ENCODE data around the gene GALNS. TPM values are rescaled to one million over a fixed set of nuclear protein-coding genes. Genes with fewer than 3 reads are reported as not detected.
A peak's percentile ranks its signal among the peaks of the same experiment; 100 is the strongest.

The GALNS gene
- total RNA-seq, 1 experiment from 2014 or later = 29.5 TPM

GRCh38 chr16:88831838-88832237 is 24.9 kb downstream of the GALNS start:
- Mint-ChIP-seq H3K9me3 (no peaks in the 10 kb centered on the region), H3K36me3 (peaks cover 2% of the 10 kb centered on the region; the same call in 1 of the 2 replicates), H3K4me1 (no peaks in the 10 kb centered on the region), H3K27me3 (ENCODE audit: low read depth) (no peaks in the 10 kb centered on the region), H3K4me3 (no peak overlapping the region), H3K27ac (no peak overlapping the region)
- ChIA-PET CTCF (interaction anchor here (2.4 kb wide), 1 partner anchor 335 kb away, joined by 8 read pairs; no protein-coding TSS in a partner anchor), POLR2A (no interaction called here)
- DNase-seq (ENCODE audit: low spot score) = no peak
- TF ChIP-seq E2F1 (CRISPR knock-in tag; IDR thresholded peaks at IDR 0.05) = no peak
- no peak for TF ChIP-seq KAT7 (CRISPR knock-in tag; IDR thresholded peaks at IDR 0.05; ENCODE audit: borderline replicate concordance)
- TF ChIP-seq SOX15 (CRISPR knock-in tag; IDR thresholded peaks at IDR 0.05) = no peak
- no peak for TF ChIP-seq ARID4B (CRISPR knock-in tag; IDR thresholded peaks at IDR 0.05; ENCODE audit: borderline replicate concordance)
- no peak for TF ChIP-seq ZNF232 (CRISPR knock-in tag; IDR thresholded peaks at IDR 0.05)
- no peak for TF ChIP-seq CDX4 (CRISPR knock-in tag; IDR thresholded peaks at IDR 0.05; ENCODE audit: borderline replicate concordance)
- no peak for TF ChIP-seq ZNF532 (CRISPR knock-in tag; IDR thresholded peaks at IDR 0.05; ENCODE audit: borderline replicate concordance)
- no peak for TF ChIP-seq SP1 (CRISPR knock-in tag; conservative IDR thresholded peaks at IDR 0.05)
- TF ChIP-seq SMAD3 (CRISPR knock-in tag; IDR thresholded peaks at IDR 0.05; ENCODE audit: borderline replicate concordance) = no peak
- TF ChIP-seq EMX1 (CRISPR knock-in tag; IDR thresholded peaks at IDR 0.05) = no peak
- no peak for TF ChIP-seq ZNF396 (CRISPR knock-in tag; IDR thresholded peaks at IDR 0.05; ENCODE audit: borderline replicate concordance)
- no peak for TF ChIP-seq ZNF317 (CRISPR knock-in tag; IDR thresholded peaks at IDR 0.05; ENCODE audit: borderline replicate concordance, low read depth)
- ATAC-seq = peak; percentile 22; the same call in 1 of the 2 replicates

GRCh38 chr16:88830783-88831182 is 26.0 kb downstream of the GALNS start:
- H3K36me3 Mint-ChIP-seq = peaks cover 2% of the 10 kb centered on the region; the same call in 1 of the 2 replicates
- ATAC-seq (no peak), DNase-seq (ENCODE audit: low spot score) (no peak)
- no peaks in the 10 kb centered on the region for H3K27me3 Mint-ChIP-seq (ENCODE audit: low read depth)
- H3K4me3 Mint-ChIP-seq = no peak overlapping the region
- TF ChIP-seq ZNF281 (CRISPR knock-in tag; IDR thresholded peaks at IDR 0.05) (no peak), ERG (CRISPR knock-in tag; IDR thresholded peaks at IDR 0.05) (no peak)
- CTCF ChIA-PET = interaction anchor here (1.2 to 1.3 kb wide), 2 partner anchors 93 to 337 kb away, joined by 6 read pairs; no protein-coding TSS in a partner anchor
- no peaks in the 10 kb centered on the region for H3K9me3 Mint-ChIP-seq
- no peaks in the 10 kb centered on the region for H3K4me1 Mint-ChIP-seq
- POLR2A ChIA-PET = interaction anchor here (0.6 kb wide), 1 partner anchor 227 kb away, joined by 3 read pairs; no protein-coding TSS in a partner anchor
- peak overlapping the region; percentile 49; the same call in 1 of the 2 replicates for H3K27ac Mint-ChIP-seq
